ENCODE data around the gene DOCK1. TPM values are rescaled to one million over a fixed set of nuclear protein-coding genes. Genes with fewer than 3 reads are reported as not detected.

Gene DOCK1
- polyA plus RNA-seq, 1 donor from 2014 or later = 2.7 TPM

DNA sequence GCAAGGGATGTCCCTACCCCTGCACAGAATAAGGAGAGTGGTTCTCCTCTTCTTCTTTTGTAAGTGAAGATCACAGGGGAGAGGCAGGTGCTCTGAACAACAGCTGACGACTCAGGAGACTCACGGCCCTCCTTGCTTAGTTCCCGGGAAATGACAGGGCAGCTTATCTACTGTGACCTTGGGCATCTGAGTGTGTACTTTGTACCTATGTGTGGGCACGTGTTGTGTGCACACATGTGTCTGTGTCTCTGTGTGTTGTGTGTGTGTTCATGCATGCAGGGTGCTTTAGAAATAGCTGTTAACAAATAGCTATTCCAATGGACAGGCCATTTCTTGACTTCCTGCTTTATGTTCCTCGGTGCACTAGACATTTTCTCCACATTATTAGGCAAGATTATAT, 563.4 kb downstream of the DOCK1 start:
- no peak overlapping the region for H3K27ac ChIP-seq (ENCODE audit: low read length)
- H3K27me3 ChIP-seq (ENCODE audit: insufficient read depth, low read depth, low read length) = no peaks in the 10 kb centered on the region
- H3K9ac ChIP-seq (ENCODE audit: low read length) = no peak overlapping the region
- no peaks in the 10 kb centered on the region for H3F3A ChIP-seq (ENCODE audit: insufficient read depth, low read length, poor library complexity, severe bottlenecking)
- no peak overlapping the region for H3K4me2 ChIP-seq (ENCODE audit: low read length)
- H3K36me3 ChIP-seq (ENCODE audit: insufficient read depth, low read length) = no peaks in the 10 kb centered on the region
- H2AFZ ChIP-seq (ENCODE audit: low read depth, low read length) = no peak overlapping the region
- TF ChIP-seq, protein P1, sequence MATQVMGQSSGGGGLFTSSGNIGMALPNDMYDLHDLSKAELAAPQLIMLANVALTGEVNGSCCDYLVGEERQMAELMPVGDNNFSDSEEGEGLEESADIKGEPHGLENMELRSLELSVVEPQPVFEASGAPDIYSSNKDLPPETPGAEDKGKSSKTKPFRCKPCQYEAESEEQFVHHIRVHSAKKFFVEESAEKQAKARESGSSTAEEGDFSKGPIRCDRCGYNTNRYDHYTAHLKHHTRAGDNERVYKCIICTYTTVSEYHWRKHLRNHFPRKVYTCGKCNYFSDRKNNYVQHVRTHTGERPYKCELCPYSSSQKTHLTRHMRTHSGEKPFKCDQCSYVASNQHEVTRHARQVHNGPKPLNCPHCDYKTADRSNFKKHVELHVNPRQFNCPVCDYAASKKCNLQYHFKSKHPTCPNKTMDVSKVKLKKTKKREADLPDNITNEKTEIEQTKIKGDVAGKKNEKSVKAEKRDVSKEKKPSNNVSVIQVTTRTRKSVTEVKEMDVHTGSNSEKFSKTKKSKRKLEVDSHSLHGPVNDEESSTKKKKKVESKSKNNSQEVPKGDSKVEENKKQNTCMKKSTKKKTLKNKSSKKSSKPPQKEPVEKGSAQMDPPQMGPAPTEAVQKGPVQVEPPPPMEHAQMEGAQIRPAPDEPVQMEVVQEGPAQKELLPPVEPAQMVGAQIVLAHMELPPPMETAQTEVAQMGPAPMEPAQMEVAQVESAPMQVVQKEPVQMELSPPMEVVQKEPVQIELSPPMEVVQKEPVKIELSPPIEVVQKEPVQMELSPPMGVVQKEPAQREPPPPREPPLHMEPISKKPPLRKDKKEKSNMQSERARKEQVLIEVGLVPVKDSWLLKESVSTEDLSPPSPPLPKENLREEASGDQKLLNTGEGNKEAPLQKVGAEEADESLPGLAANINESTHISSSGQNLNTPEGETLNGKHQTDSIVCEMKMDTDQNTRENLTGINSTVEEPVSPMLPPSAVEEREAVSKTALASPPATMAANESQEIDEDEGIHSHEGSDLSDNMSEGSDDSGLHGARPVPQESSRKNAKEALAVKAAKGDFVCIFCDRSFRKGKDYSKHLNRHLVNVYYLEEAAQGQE (IDR thresholded peaks at IDR 0.05; ENCODE audit: borderline replicate concordance) = no peak
- no peak for TF ChIP-seq EZH2 (IDR thresholded peaks at IDR 0.05; ENCODE audit: borderline replicate concordance, insufficient read depth, low read length, poor library complexity, severe bottlenecking)
- TF ChIP-seq RAD21 (conservative IDR thresholded peaks at IDR 0.05) = no peak
- TF ChIP-seq POLR2AphosphoS5 (IDR thresholded peaks at IDR 0.05) = no peak
- TF ChIP-seq EP300 (conservative IDR thresholded peaks at IDR 0.05; ENCODE audit: poor library complexity, severe bottlenecking) = no peak
- no peak for TF ChIP-seq SMC3 (conservative IDR thresholded peaks at IDR 0.05; ENCODE audit: poor library complexity)
- no peak for TF ChIP-seq TAF1 (IDR thresholded peaks at IDR 0.05; ENCODE audit: low read depth)
- H3K4me3 ChIP-seq (ENCODE audit: low read length) = no peak overlapping the region
- H3K9me3 ChIP-seq (ENCODE audit: low read length) = no peaks in the 10 kb centered on the region
- no peaks in the 10 kb centered on the region for H3K9me2 ChIP-seq (ENCODE audit: insufficient read depth, low read length)
- H3K79me2 ChIP-seq (replicated peaks; ENCODE audit: insufficient read depth, low read length) = no peaks in the 10 kb centered on the region
- H4K20me1 ChIP-seq (ENCODE audit: insufficient read depth) = no peaks in the 10 kb centered on the region

DNA sequence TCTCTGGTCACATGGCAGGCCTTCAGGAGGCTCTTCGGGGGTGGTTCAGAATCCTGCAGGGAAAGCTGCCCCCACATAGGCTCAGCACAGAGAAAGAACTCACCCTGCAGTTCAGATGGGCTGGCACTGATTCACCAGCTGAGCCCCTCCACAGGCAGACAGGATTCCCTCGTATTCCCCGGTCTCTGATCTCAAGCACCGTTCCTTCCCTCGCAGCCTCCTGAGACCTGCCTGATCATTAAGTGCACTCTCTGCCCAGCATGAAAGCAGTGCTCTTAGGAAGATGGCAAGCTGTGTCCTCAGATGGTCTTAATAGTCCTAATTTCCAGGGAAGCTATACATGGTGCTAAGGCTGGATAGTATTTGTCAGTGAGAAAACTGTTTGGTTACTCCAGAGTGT, 565.7 kb downstream of the DOCK1 start:
- H3K79me2 ChIP-seq (replicated peaks; ENCODE audit: insufficient read depth, low read length) = no peaks in the 10 kb centered on the region
- H4K20me1 ChIP-seq (ENCODE audit: insufficient read depth) = no peaks in the 10 kb centered on the region
- no peak overlapping the region for H3K9ac ChIP-seq (ENCODE audit: low read length)
- no peaks in the 10 kb centered on the region for H3K9me3 ChIP-seq (ENCODE audit: low read length)
- H2AFZ ChIP-seq (ENCODE audit: low read depth, low read length) = no peak overlapping the region
- H3K27ac ChIP-seq (ENCODE audit: low read length) = peak overlapping the region; percentile 41
- H3K4me2 ChIP-seq (ENCODE audit: low read length) = no peak overlapping the region
- no peaks in the 10 kb centered on the region for H3K9me2 ChIP-seq (ENCODE audit: insufficient read depth, low read length)
- no peak overlapping the region for H3K4me3 ChIP-seq (ENCODE audit: low read length)
- no peaks in the 10 kb centered on the region for H3K27me3 ChIP-seq (ENCODE audit: insufficient read depth, low read depth, low read length)
- TF ChIP-seq, protein P1 (IDR thresholded peaks at IDR 0.05; ENCODE audit: borderline replicate concordance) = peak; percentile 96
- TF ChIP-seq POLR2AphosphoS5 (IDR thresholded peaks at IDR 0.05) = peak; percentile 87
- TF ChIP-seq SMC3 (conservative IDR thresholded peaks at IDR 0.05; ENCODE audit: poor library complexity) = no peak
- TF ChIP-seq, protein P2, sequence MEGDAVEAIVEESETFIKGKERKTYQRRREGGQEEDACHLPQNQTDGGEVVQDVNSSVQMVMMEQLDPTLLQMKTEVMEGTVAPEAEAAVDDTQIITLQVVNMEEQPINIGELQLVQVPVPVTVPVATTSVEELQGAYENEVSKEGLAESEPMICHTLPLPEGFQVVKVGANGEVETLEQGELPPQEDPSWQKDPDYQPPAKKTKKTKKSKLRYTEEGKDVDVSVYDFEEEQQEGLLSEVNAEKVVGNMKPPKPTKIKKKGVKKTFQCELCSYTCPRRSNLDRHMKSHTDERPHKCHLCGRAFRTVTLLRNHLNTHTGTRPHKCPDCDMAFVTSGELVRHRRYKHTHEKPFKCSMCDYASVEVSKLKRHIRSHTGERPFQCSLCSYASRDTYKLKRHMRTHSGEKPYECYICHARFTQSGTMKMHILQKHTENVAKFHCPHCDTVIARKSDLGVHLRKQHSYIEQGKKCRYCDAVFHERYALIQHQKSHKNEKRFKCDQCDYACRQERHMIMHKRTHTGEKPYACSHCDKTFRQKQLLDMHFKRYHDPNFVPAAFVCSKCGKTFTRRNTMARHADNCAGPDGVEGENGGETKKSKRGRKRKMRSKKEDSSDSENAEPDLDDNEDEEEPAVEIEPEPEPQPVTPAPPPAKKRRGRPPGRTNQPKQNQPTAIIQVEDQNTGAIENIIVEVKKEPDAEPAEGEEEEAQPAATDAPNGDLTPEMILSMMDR (IDR thresholded peaks at IDR 0.05; ENCODE audit: poor library complexity, severe bottlenecking) = no peak
- no peak for TF ChIP-seq TAF1 (IDR thresholded peaks at IDR 0.05; ENCODE audit: low read depth)
- no peak for TF ChIP-seq EP300 (conservative IDR thresholded peaks at IDR 0.05; ENCODE audit: poor library complexity, severe bottlenecking)
- no peaks in the 10 kb centered on the region for H3F3A ChIP-seq (ENCODE audit: insufficient read depth, low read length, poor library complexity, severe bottlenecking)
- no peaks in the 10 kb centered on the region for H3K36me3 ChIP-seq (ENCODE audit: insufficient read depth, low read length)

Data from neural cell (in vitro differentiated cells).